Measurements from ENCODE around the gene TMEM198. TPM values are rescaled to one million over a fixed set of nuclear protein-coding genes. Genes with fewer than 3 reads are reported as not detected.

Gene TMEM198
- total RNA-seq, 1 donor from 2014 or later = 2.5 TPM

GRCh38 chr2:219578811-219579613, 35.2 kb downstream of the TMEM198 start:
- Histone ChIP-seq H3K27ac (replicated peaks) (no peak overlapping the region), H3K36me3 (no peaks in the 10 kb centered on the region), H3K27me3 (ENCODE audit: low read depth) (peaks cover 28% of the 10 kb centered on the region), H3K4me3 (no peak overlapping the region), H3K4me1 (peaks cover 4% of the 10 kb centered on the region), H3K9me3 (replicated peaks) (no peaks in the 10 kb centered on the region)
- no peak for DNase-seq
- TF ChIP-seq, protein P1, sequence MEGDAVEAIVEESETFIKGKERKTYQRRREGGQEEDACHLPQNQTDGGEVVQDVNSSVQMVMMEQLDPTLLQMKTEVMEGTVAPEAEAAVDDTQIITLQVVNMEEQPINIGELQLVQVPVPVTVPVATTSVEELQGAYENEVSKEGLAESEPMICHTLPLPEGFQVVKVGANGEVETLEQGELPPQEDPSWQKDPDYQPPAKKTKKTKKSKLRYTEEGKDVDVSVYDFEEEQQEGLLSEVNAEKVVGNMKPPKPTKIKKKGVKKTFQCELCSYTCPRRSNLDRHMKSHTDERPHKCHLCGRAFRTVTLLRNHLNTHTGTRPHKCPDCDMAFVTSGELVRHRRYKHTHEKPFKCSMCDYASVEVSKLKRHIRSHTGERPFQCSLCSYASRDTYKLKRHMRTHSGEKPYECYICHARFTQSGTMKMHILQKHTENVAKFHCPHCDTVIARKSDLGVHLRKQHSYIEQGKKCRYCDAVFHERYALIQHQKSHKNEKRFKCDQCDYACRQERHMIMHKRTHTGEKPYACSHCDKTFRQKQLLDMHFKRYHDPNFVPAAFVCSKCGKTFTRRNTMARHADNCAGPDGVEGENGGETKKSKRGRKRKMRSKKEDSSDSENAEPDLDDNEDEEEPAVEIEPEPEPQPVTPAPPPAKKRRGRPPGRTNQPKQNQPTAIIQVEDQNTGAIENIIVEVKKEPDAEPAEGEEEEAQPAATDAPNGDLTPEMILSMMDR (IDR thresholded peaks at IDR 0.05; ENCODE audit: borderline replicate concordance) = no peak
- intact Hi-C loops (cut with micrococcal nuclease) = no loop called here

GRCh38 chr2:219581346-219581745, 37.5 kb downstream of the TMEM198 start:
- Histone ChIP-seq H3K9me3 (replicated peaks) (no peaks in the 10 kb centered on the region), H3K27ac (replicated peaks) (no peak overlapping the region), H3K4me3 (no peak overlapping the region), H3K27me3 (ENCODE audit: low read depth) (peaks cover 23% of the 10 kb centered on the region), H3K4me1 (peaks cover 4% of the 10 kb centered on the region), H3K36me3 (no peaks in the 10 kb centered on the region)
- intact Hi-C loops (cut with micrococcal nuclease) = no loop called here
- TF ChIP-seq, protein P1 (IDR thresholded peaks at IDR 0.05; ENCODE audit: borderline replicate concordance) = no peak
- DNase-seq = no peak

GRCh38 chr2:219591091-219591490, 47.3 kb downstream of the TMEM198 start:
- no peaks in the 10 kb centered on the region for H3K36me3 ChIP-seq
- DNase-seq = no peak
- no peaks in the 10 kb centered on the region for H3K27me3 ChIP-seq (ENCODE audit: low read depth)
- H3K27ac ChIP-seq (replicated peaks) = no peak overlapping the region
- no peaks in the 10 kb centered on the region for H3K9me3 ChIP-seq (replicated peaks)
- no peak overlapping the region for H3K4me3 ChIP-seq
- intact Hi-C loops (cut with micrococcal nuclease) = no loop called here
- TF ChIP-seq, protein P1 (IDR thresholded peaks at IDR 0.05; ENCODE audit: borderline replicate concordance) = no peak
- H3K4me1 ChIP-seq = peaks cover 5% of the 10 kb centered on the region

GRCh38 chr2:219592736-219593135, 48.9 kb downstream of the TMEM198 start:
- Histone ChIP-seq H3K4me3 (no peak overlapping the region), H3K36me3 (no peaks in the 10 kb centered on the region), H3K27ac (replicated peaks) (no peak overlapping the region), H3K4me1 (peaks cover 18% of the 10 kb centered on the region), H3K27me3 (ENCODE audit: low read depth) (no peaks in the 10 kb centered on the region), H3K9me3 (replicated peaks) (no peaks in the 10 kb centered on the region)
- DNase-seq = no peak
- intact Hi-C loops (cut with micrococcal nuclease) = no loop called here
- TF ChIP-seq, protein P1 (IDR thresholded peaks at IDR 0.05; ENCODE audit: borderline replicate concordance) = no peak

DNA sequence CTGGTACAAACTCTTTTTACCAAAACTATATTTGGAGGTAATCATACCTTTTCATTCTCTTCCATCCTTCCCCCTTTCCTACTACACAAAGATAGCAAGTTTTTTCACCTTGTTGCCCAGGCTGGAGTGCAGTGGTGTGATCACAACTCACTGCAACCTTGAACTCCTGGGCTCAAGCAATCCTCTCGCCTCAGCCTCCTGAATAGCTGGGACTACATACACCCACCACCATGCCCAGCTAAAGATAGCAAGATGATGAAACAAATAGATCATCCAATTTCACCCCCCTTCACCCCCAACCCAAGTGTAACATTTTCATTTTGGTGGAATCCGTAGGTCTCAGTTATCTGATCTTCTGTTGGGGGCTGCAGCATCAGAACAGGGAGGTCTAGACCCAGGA, 49.3 kb downstream of the TMEM198 start:
- no peaks in the 10 kb centered on the region for H3K27me3 ChIP-seq (ENCODE audit: low read depth)
- H3K4me3 ChIP-seq = no peak overlapping the region
- intact Hi-C loops (cut with micrococcal nuclease) = no loop called here
- no peaks in the 10 kb centered on the region for H3K36me3 ChIP-seq
- no peak for DNase-seq
- no peaks in the 10 kb centered on the region for H3K9me3 ChIP-seq (replicated peaks)
- TF ChIP-seq, protein P1 (IDR thresholded peaks at IDR 0.05; ENCODE audit: borderline replicate concordance) = no peak
- H3K27ac ChIP-seq (replicated peaks) = no peak overlapping the region
- peaks cover 19% of the 10 kb centered on the region for H3K4me1 ChIP-seq
